GM12878 (cell line): ENCODE data around the gene MTAP.

Experiments used
- EP300 ChIP-seq, 2 experiments: fragments of 150-350 bp in 1 of 2; IDR thresholded peaks; 2 replicates each; pipeline ENCODE4 v1.6.1; 2011 to 2012; ENCODE audit warnings: low read depth in 2 of 2, low read length in 2 of 2, borderline replicate concordance in 1 of 2, improper control_type of control experiment in 1 of 2, inconsistent platforms in 1 of 2; ENCODE audit not compliant: control insufficient read depth in 1 of 2
- EZH2 ChIP-seq: IDR thresholded peaks from 2 replicates; pipeline ENCODE4 v1.6.1; 2012; ENCODE audit warnings: low read depth, mild to moderate bottlenecking, control low read depth, inconsistent platforms, low read length, borderline replicate concordance; ENCODE audit not compliant: control insufficient read depth

DNA sequence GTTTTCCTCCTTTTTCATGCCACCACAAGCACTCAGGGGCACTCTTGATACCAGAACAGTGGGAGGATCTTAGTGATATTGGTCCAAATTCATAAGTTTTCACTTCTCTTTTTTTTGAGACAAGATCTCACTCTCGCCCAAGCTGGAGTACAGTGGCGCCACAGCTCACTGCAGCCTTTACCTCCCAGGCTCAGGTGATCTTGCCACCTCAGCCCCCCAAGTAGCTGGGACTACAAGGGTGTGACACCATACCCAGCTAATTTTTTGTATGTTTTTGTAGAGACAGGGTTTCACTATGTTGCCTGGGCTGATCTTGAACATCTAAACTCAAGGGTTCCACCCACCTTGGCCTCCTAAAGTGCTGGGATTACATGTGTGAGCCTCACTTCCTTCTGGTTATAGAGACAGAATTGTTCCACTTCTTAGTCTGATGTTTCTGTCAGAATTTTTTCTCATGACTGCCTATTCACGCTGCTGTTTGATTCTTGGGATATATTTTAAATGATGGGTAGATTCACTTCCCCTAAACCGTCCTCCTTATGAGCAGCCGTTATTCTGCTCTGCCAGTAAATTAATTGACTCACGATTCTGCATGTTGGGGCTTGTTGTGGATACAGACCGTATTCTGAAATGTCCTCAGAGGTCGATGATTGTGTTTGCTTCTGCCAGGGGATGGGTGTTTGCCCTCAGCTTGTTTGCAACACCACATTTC lies 30.8 kb downstream of the MTAP start:
- TF ChIP-seq EZH2 (no peak), EP300 (IDR thresholded peaks at IDR 0.05; ENCODE audit: borderline replicate concordance in 1 of 2, control insufficient read depth in 1 of 2, low read depth in 2 of 2, low read length in 2 of 2) (peak in 1 of 2 experiments; percentile 21; a peak in 2 of 4 replicates)
